ENCODE measurements around the gene KRT2.

DNA sequence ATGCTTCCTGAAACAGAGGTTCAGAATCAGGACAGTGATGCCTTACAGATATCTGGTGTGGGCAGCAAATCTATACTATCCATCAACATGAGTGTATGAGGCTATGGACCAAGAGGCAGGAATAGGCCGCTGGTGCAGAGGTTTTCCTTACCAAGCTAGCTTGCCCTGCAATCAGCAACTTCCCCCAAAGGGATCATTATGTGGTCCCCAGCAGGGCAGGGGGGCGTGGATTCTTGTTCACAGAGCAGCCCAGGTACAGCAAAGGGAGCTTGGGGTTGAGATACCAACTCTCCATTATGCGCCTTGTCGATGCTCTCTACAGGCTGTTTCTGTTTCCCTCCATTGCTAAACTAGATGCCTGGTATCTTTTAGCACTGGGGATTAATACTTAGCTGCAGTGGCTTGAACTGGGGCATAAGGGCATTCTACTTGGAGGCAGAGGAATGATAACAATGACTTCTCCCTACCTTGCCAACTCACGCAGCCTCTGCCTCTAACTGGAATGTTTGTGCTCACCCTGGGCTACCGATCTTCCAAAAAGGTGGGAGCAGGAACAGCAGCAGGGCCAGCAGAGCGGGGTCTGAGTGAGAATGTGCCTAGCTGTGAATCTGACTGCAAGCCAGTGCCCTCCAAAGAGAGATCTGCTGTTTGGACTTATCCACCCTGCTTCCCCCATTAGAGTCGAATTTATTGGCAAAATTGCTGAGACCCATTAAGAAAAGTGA lies 38.5 kb upstream of the KRT2 start:
- TF ChIP-seq, protein P1, sequence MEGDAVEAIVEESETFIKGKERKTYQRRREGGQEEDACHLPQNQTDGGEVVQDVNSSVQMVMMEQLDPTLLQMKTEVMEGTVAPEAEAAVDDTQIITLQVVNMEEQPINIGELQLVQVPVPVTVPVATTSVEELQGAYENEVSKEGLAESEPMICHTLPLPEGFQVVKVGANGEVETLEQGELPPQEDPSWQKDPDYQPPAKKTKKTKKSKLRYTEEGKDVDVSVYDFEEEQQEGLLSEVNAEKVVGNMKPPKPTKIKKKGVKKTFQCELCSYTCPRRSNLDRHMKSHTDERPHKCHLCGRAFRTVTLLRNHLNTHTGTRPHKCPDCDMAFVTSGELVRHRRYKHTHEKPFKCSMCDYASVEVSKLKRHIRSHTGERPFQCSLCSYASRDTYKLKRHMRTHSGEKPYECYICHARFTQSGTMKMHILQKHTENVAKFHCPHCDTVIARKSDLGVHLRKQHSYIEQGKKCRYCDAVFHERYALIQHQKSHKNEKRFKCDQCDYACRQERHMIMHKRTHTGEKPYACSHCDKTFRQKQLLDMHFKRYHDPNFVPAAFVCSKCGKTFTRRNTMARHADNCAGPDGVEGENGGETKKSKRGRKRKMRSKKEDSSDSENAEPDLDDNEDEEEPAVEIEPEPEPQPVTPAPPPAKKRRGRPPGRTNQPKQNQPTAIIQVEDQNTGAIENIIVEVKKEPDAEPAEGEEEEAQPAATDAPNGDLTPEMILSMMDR (IDR thresholded peaks at IDR 0.05), result no peak
- no peak for TF ChIP-seq POLR2A (IDR thresholded peaks at IDR 0.05)

All from body of pancreas (tissue), 4 donors.